GM23338 (cell line): ENCODE measurements around the gene ZNF628. TPM values are rescaled to one million over a fixed set of nuclear protein-coding genes. Genes with fewer than 3 reads are reported as not detected.

ENCODE experiments used
- ETS1 ChIP-seq: IDR thresholded peaks from 2 replicates; pipeline ENCODE4 v1.6.1; 2016; ENCODE audit warnings: antibody characterized with exemption
- JUNB ChIP-seq: IDR thresholded peaks from one replicate; pipeline ENCODE4 v1.6.1; 2016; ENCODE audit warnings: antibody characterized with exemption; ENCODE audit not compliant: unreplicated experiment
- POLR2AphosphoS5 ChIP-seq: IDR thresholded peaks from 2 replicates; pipeline ENCODE4 v1.6.1; 2016; ENCODE audit warnings: antibody characterized with exemption, low read depth
- ZNF462 ChIP-seq: fragments of 250-450 bp; sonication (Bioruptor Pico); IDR thresholded peaks from 2 replicates; pipeline ENCODE4 v1.5.0; 2020; ENCODE audit warnings: mild to moderate bottlenecking, moderate library complexity
- polyA plus RNA-seq: library from polyadenylated mRNA; unstranded; fragments of >200 nt; fragmentation: Nextera tagmentation; extraction: Ambion mirVana; gene quantifications from 2 replicates; pipeline ENCODE4 v1.2.1, GENCODE V29; 2016
- total RNA-seq: library from RNA; depleted of rRNA; stranded (reverse); fragments of >200 nt; shearing (Covaris generic); gene quantifications from 2 replicates; pipeline ENCODE4 v1.2.3, GENCODE V29; 2014; rRNA removed
- TF ChIP-seq, protein P1 (sequence below): IDR thresholded peaks from one replicate; pipeline ENCODE4 v1.6.1; 2018; ENCODE audit warnings: antibody characterized with exemption; ENCODE audit not compliant: unreplicated experiment

Gene ZNF628
- total and polyA plus RNA-seq, 2 experiments from 2014 or later: 4.9 to 10.7 TPM

- TF ChIP-seq, protein P1, sequence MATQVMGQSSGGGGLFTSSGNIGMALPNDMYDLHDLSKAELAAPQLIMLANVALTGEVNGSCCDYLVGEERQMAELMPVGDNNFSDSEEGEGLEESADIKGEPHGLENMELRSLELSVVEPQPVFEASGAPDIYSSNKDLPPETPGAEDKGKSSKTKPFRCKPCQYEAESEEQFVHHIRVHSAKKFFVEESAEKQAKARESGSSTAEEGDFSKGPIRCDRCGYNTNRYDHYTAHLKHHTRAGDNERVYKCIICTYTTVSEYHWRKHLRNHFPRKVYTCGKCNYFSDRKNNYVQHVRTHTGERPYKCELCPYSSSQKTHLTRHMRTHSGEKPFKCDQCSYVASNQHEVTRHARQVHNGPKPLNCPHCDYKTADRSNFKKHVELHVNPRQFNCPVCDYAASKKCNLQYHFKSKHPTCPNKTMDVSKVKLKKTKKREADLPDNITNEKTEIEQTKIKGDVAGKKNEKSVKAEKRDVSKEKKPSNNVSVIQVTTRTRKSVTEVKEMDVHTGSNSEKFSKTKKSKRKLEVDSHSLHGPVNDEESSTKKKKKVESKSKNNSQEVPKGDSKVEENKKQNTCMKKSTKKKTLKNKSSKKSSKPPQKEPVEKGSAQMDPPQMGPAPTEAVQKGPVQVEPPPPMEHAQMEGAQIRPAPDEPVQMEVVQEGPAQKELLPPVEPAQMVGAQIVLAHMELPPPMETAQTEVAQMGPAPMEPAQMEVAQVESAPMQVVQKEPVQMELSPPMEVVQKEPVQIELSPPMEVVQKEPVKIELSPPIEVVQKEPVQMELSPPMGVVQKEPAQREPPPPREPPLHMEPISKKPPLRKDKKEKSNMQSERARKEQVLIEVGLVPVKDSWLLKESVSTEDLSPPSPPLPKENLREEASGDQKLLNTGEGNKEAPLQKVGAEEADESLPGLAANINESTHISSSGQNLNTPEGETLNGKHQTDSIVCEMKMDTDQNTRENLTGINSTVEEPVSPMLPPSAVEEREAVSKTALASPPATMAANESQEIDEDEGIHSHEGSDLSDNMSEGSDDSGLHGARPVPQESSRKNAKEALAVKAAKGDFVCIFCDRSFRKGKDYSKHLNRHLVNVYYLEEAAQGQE: no peak
- TF ChIP-seq ZNF462 (CRISPR knock-in tag): no peak
- TF ChIP-seq JUNB: no peak
- no peak for TF ChIP-seq POLR2AphosphoS5
- TF ChIP-seq ETS1: no peak
Observed at GRCh38 chr19:55530996-55531395, 54.6 kb downstream of the ZNF628 start (continued).

Other genes starting within 250 kb of the ZNF628 start
- 2.9 and 3.2 TPM in 2 replicates for gene TMEM86B, start 247.9 kb upstream of the ZNF628 start, total RNA-seq
- gene TMEM86B, start 247.9 kb upstream of the ZNF628 start, polyA plus RNA-seq: 1.1 and 1.7 TPM in 2 replicates
- 62.5 and 70.8 TPM in 2 replicates for gene PPP6R1, start 217.6 kb upstream of the ZNF628 start, total RNA-seq
- gene PPP6R1, start 217.6 kb upstream of the ZNF628 start, polyA plus RNA-seq: 22.2 and 24.9 TPM in 2 replicates
- 91.0 and 91.1 TPM in 2 replicates for gene HSPBP1, start 196.5 kb upstream of the ZNF628 start, total RNA-seq
- gene HSPBP1, start 196.5 kb upstream of the ZNF628 start, polyA plus RNA-seq: 81.9 and 83.6 TPM in 2 replicates
- 11.3 and 17.2 TPM in 2 replicates for gene BRSK1, start 192.6 kb upstream of the ZNF628 start, total RNA-seq
- 2.3 and 3.4 TPM in 2 replicates for gene BRSK1, start 192.6 kb upstream of the ZNF628 start, polyA plus RNA-seq
- not detected in 2 replicates for gene TMEM150B, start 151.3 kb upstream of the ZNF628 start, total RNA-seq
- gene TMEM150B, start 151.3 kb upstream of the ZNF628 start, polyA plus RNA-seq: 0.29 and 0.40 TPM in 2 replicates
- gene KMT5C, start 136.7 kb upstream of the ZNF628 start, total RNA-seq: 34.3 and 43.2 TPM in 2 replicates
- gene KMT5C, start 136.7 kb upstream of the ZNF628 start, polyA plus RNA-seq: 12.9 and 14.2 TPM in 2 replicates
- 2.7 and 2.9 TPM in 2 replicates for gene COX6B2, start 121.9 kb upstream of the ZNF628 start, total RNA-seq
- gene COX6B2, start 121.9 kb upstream of the ZNF628 start, polyA plus RNA-seq: 5.3 and 5.7 TPM in 2 replicates
- not detected in 2 replicates for gene GARIN5B, start 113.4 kb upstream of the ZNF628 start, total RNA-seq
- gene GARIN5B, start 113.4 kb upstream of the ZNF628 start, polyA plus RNA-seq: not detected in 2 replicates
- 1.1 and 2.2 TPM in 2 replicates for gene IL11, start 106.2 kb upstream of the ZNF628 start, total RNA-seq
- 0.58 and 1.7 TPM in 2 replicates for gene IL11, start 106.2 kb upstream of the ZNF628 start, polyA plus RNA-seq
- gene TMEM190, start 99.8 kb upstream of the ZNF628 start, total RNA-seq: not detected in 2 replicates
- gene TMEM190, start 99.8 kb upstream of the ZNF628 start, polyA plus RNA-seq: 4.2 and 4.8 TPM in 2 replicates
- gene TMEM238, start 92.3 kb upstream of the ZNF628 start, total RNA-seq: 4.1 and 7.5 TPM in 2 replicates
- 0.55 and 0.59 TPM in 2 replicates for gene TMEM238, start 92.3 kb upstream of the ZNF628 start, polyA plus RNA-seq
- gene RPL28, start 90.7 kb upstream of the ZNF628 start, total RNA-seq: 463 and 737 TPM in 2 replicates
- 1,528 and 1,802 TPM in 2 replicates for gene RPL28, start 90.7 kb upstream of the ZNF628 start, polyA plus RNA-seq
- 363 and 469 TPM in 2 replicates for gene UBE2S, start 68.8 kb upstream of the ZNF628 start, total RNA-seq
- gene UBE2S, start 68.8 kb upstream of the ZNF628 start, polyA plus RNA-seq: 523 and 533 TPM in 2 replicates
- gene SHISA7, start 33.3 kb upstream of the ZNF628 start, total RNA-seq: 1.4 and 1.6 TPM in 2 replicates
- gene SHISA7, start 33.3 kb upstream of the ZNF628 start, polyA plus RNA-seq: 0.32 and 0.37 TPM in 2 replicates
- 82.1 and 85.2 TPM in 2 replicates for gene ISOC2, start 15.0 kb upstream of the ZNF628 start, total RNA-seq
- gene ISOC2, start 15.0 kb upstream of the ZNF628 start, polyA plus RNA-seq: 62.6 and 76.5 TPM in 2 replicates
- 0.85 and 1.7 TPM in 2 replicates for gene C19orf85, start 11.9 kb upstream of the ZNF628 start, total RNA-seq
- 2.1 and 3.4 TPM in 2 replicates for gene C19orf85, start 11.9 kb upstream of the ZNF628 start, polyA plus RNA-seq
- gene NAT14, start 8.6 kb downstream of the ZNF628 start, total RNA-seq: 25.4 and 27.8 TPM in 2 replicates
- 39.6 and 45.5 TPM in 2 replicates for gene NAT14, start 8.6 kb downstream of the ZNF628 start, polyA plus RNA-seq
- gene SSC5D, start 11.8 kb downstream of the ZNF628 start, total RNA-seq: 0.69 and 1.2 TPM in 2 replicates
- gene SSC5D, start 11.8 kb downstream of the ZNF628 start, polyA plus RNA-seq: 0.14 and 0.23 TPM in 2 replicates
- 2.0 and 3.5 TPM in 2 replicates for gene SBK2, start 60.5 kb downstream of the ZNF628 start, total RNA-seq
- 0.82 and 1.1 TPM in 2 replicates for gene SBK2, start 60.5 kb downstream of the ZNF628 start, polyA plus RNA-seq
- 0.23 and 0.94 TPM in 2 replicates for gene SBK3, start 68.9 kb downstream of the ZNF628 start, total RNA-seq
- gene SBK3, start 68.9 kb downstream of the ZNF628 start, polyA plus RNA-seq: 0.27 and 0.80 TPM in 2 replicates
- 8.4 and 12.2 TPM in 2 replicates for gene ZNF579, start 104.2 kb downstream of the ZNF628 start, total RNA-seq
- 7.3 and 8.6 TPM in 2 replicates for gene ZNF579, start 104.2 kb downstream of the ZNF628 start, polyA plus RNA-seq
- gene FIZ1, start 122.9 kb downstream of the ZNF628 start, total RNA-seq: 10.1 and 12.6 TPM in 2 replicates
- gene FIZ1, start 122.9 kb downstream of the ZNF628 start, polyA plus RNA-seq: 5.3 and 5.4 TPM in 2 replicates
- gene ZNF524, start 123.7 kb downstream of the ZNF628 start, total RNA-seq: 8.3 and 16.5 TPM in 2 replicates
- gene ZNF524, start 123.7 kb downstream of the ZNF628 start, polyA plus RNA-seq: 5.7 and 6.0 TPM in 2 replicates
- gene ZNF865, start 129.0 kb downstream of the ZNF628 start, total RNA-seq: 10.3 and 12.1 TPM in 2 replicates
- gene ZNF865, start 129.0 kb downstream of the ZNF628 start, polyA plus RNA-seq: 2.2 and 2.4 TPM in 2 replicates
- 5.6 and 6.7 TPM in 2 replicates for gene ZNF784, start 147.9 kb downstream of the ZNF628 start, total RNA-seq
- 1.5 and 1.6 TPM in 2 replicates for gene ZNF784, start 147.9 kb downstream of the ZNF628 start, polyA plus RNA-seq
- gene ZNF580, start 164.4 kb downstream of the ZNF628 start, total RNA-seq: 10.9 and 18.7 TPM in 2 replicates
- gene ZNF580, start 164.4 kb downstream of the ZNF628 start, polyA plus RNA-seq: 23.6 and 23.9 TPM in 2 replicates
- 67.2 and 87.6 TPM in 2 replicates for gene ZNF581, start 167.0 kb downstream of the ZNF628 start, total RNA-seq
- 48.5 and 50.7 TPM in 2 replicates for gene ZNF581, start 167.0 kb downstream of the ZNF628 start, polyA plus RNA-seq
- 8.2 and 12.0 TPM in 2 replicates for gene CCDC106, start 171.6 kb downstream of the ZNF628 start, total RNA-seq
- 17.6 and 19.9 TPM in 2 replicates for gene CCDC106, start 171.6 kb downstream of the ZNF628 start, polyA plus RNA-seq
- 233 and 234 TPM in 2 replicates for gene U2AF2, start 178.4 kb downstream of the ZNF628 start, total RNA-seq
- 73.1 and 75.2 TPM in 2 replicates for gene U2AF2, start 178.4 kb downstream of the ZNF628 start, polyA plus RNA-seq
- 208 and 223 TPM in 2 replicates for gene EPN1, start 198.6 kb downstream of the ZNF628 start, total RNA-seq
- gene EPN1, start 198.6 kb downstream of the ZNF628 start, polyA plus RNA-seq: 47.1 and 48.9 TPM in 2 replicates